Vagina (tissue), 2 donors: ENCODE results near the gene DUS4L.

Experiments
- POLR2A ChIP-seq, 2 donors: fragments of 450-650 bp; IDR thresholded peaks; one replicate each; pipeline ENCODE4 v1.6.1; 2017; ENCODE audit warnings: antibody characterized with exemption in 2 of 2, mild to moderate bottlenecking in 2 of 2, moderate library complexity in 2 of 2
- POLR2AphosphoS5 ChIP-seq, 2 donors: sonication (generic); formaldehyde crosslinking; IDR thresholded peaks; one replicate each; pipeline ENCODE4 v1.9.0; 2017; ENCODE audit warnings: antibody characterized with exemption in 2 of 2, mild to moderate bottlenecking in 2 of 2, low read depth in 1 of 2; ENCODE audit not compliant: insufficient read depth in 1 of 2
- TF ChIP-seq, protein P1 (sequence below), 3 experiments: fragments of 450-650 bp in 2 of 3; fragments of 200-600 bp in 1 of 3; sonication (generic) in 1 of 3; IDR thresholded peaks; one replicate each; pipeline ENCODE4 v1.5.1; 2017 to 2019; ENCODE audit warnings: antibody characterized with exemption in 3 of 3, mild to moderate bottlenecking in 2 of 3, moderate library complexity in 2 of 3

GRCh38 chr7:107582875-107583274 lies 19.1 kb downstream of the DUS4L start:
- TF ChIP-seq, protein P1, sequence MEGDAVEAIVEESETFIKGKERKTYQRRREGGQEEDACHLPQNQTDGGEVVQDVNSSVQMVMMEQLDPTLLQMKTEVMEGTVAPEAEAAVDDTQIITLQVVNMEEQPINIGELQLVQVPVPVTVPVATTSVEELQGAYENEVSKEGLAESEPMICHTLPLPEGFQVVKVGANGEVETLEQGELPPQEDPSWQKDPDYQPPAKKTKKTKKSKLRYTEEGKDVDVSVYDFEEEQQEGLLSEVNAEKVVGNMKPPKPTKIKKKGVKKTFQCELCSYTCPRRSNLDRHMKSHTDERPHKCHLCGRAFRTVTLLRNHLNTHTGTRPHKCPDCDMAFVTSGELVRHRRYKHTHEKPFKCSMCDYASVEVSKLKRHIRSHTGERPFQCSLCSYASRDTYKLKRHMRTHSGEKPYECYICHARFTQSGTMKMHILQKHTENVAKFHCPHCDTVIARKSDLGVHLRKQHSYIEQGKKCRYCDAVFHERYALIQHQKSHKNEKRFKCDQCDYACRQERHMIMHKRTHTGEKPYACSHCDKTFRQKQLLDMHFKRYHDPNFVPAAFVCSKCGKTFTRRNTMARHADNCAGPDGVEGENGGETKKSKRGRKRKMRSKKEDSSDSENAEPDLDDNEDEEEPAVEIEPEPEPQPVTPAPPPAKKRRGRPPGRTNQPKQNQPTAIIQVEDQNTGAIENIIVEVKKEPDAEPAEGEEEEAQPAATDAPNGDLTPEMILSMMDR (IDR thresholded peaks at IDR 0.05), result no peak
- TF ChIP-seq POLR2A (IDR thresholded peaks at IDR 0.05) (no peak), POLR2AphosphoS5 (IDR thresholded peaks at IDR 0.05; ENCODE audit: insufficient read depth in 1 of 2, low read depth in 1 of 2) (no peak)
